GM19467 (cell line): ENCODE data around the gene VPS13C.

Experiments
- ATAC-seq: cut with Tn5 transposase; IDR thresholded peaks from one replicate; pipeline ENCODE4 v1.9.1; 2021; ENCODE audit warnings: mild to moderate bottlenecking, moderate library complexity; ENCODE audit not compliant: unreplicated experiment

Gene VPS13C

DNA sequence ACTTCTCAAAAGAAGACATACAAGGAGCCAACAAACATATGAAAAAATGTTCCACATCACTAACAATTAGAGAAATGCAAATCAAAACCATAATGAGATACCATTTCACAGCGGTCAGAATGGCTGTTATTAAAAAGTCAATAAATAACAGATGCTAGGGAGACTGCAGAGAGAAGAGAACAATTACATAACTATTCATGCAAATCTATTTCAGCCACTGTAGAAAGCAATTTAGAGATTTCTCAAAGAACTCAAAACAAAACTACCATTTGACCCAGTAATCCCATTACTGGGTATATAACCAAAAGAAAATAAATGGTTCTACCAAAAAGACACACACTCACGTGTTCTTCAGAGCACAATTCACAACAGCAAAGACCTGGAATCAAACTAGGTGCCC is 116.3 kb downstream of the VPS13C start:
- no peak for ATAC-seq

DNA sequence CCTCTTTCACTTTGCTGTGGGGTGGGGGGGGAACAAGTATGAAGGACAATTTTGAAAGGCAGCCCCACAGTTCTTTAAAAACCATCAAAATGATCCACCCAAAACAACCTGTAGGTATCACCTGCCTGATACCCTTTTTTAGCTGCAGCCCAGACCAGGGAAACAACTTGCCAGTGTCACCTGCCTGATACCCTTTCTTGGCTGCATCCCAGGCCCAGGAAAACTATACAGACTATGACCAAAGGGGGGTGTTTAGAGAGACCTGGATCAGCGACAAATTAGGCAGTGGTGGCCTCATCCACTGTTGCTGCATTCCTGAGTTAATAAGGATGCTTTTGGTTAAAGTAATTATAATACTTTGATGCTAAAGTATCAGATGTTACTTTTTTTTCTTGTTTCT is 122.0 kb downstream of the VPS13C start:
- no peak for ATAC-seq

DNA sequence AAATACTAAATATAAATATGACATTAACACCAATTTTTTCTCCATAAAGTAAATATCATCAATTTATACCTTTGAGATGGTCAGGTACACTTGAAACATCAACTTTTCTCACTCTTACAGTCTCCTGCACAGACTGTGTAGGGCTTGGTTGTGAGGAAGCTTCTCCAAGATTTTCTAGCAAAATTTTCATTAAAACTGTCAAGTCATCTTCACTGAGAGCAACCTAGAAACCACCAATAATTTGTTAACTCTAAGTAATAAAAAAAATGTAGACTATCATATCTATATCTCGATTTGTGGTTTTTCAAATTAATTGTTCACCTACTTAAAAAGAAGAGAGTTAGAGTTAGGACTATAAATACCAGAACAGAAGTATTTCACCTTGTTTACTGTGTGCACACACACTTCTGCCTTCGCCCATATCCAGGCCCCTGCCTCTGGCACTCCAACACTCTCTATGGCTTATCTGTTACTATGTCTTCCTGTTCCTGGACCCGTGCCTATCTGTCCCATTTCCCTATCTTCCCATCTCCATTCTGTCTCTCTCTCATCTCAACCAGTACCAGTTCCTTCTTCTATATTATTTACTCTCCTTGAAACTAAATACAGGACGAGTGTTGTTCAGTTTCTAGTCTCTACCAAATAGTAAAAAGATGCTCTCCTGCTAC is 123.6 kb downstream of the VPS13C start:
- ATAC-seq = no peak

DNA sequence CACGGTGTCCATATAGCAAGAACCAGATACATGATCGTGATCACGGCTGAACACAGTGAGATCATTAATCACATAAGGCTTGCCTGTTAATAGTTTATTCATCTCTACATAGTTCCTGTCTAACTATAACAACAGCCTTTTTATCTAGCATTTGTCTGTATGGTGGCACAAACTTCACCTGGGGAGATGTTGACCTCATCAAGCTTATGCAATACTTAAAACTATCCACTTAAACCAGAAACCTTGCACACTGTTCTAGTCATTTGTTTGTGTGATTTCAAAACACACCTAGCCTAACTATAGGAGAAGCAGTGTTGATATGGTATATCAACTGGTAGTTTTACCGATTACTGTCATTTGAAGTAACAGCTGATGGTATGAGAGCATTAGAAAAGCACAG is 124.8 kb downstream of the VPS13C start:
- ATAC-seq = no peak

DNA sequence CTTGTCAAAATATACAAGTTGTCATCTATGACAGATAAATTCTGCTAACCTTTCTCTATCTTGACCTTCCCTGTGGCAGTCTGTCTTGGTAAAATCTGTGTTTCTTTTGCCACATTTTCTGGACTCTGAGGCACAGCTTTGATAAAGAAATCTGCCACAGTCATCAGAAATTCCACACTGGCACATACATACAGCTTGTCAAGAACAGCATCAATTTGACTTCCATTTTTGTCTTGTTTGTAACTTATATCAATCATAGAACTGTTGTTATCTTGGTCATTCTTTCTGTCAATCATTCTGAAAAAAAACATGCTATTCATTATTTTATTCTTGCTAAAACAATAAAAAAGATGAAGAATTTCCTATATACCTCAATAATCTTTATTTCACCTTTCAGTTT is 130.8 kb downstream of the VPS13C start:
- ATAC-seq = no peak

DNA sequence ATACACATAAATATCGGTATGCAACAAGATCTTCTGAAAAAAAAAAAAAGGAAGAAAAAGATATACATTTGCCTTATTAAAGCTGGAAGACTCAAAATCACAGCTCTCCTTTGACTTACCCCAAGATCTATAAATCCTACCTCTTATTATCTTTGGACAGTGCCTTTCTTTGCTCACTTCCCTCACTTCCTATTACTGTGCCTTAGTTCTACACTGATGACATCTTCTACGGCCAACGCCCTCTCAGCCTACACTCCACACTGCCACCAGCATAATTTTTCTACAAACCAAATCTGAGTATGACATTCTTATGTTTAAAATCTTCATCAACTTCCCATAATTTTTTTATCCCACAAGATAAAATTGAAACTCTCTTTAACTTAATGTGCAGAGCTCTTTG is 137.1 kb downstream of the VPS13C start:
- no peak for ATAC-seq

DNA sequence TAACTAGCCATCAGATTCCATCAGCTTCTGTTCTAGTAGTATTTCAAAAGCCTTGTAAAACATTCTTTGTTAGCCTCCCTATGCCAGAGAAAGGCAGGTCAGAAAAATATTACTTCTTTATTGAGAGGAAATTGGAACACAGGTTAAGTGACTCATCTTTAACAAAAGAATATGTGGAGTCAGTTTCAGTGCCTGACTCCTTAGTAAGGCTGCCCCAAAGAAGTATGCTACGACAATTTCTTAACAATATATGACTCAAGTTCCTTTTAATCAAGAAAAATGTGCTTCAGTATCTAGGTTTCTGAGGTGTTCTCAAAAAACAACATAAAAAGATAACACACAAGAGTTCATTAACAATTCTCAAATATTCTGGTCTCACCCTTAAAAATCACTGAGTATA is 139.2 kb downstream of the VPS13C start:
- ATAC-seq = no peak

DNA sequence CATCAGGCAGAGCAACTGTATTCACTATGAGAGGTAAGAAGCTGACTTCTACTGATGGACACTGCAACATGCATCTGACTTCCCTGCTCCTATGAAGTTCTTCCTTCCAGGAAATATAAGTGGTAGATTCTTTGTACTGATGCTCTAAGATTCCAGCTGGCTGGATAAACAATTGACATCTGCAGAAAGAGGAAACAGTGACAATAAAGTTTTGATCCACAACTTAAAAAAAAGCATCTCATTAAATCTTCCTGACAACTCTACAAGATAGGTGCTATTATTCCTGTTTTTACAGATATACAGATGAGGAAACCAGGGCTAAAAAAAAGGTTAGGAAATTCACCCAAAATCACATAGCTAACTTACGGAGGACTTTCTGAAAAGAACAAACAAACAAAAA is 142.8 kb downstream of the VPS13C start:
- no peak for ATAC-seq

DNA sequence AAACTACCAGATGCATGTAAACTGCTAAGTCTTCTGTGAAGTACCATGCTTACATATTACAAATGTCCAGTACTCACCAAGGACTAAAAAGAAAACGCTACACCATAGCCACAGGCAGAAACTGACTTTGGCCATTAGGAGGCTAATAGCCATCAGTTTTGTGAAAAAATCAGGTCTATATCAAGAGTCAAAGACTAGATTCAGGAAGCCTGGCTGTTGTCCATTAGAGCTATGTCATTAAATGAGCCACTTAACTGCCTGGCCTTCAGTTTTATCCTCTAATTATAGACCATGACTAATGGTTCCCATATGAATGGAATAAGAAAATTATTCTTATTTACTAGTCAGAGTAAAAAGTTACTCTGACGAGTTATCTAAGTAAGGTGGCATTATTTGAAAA is 144.1 kb downstream of the VPS13C start:
- ATAC-seq = no peak

DNA sequence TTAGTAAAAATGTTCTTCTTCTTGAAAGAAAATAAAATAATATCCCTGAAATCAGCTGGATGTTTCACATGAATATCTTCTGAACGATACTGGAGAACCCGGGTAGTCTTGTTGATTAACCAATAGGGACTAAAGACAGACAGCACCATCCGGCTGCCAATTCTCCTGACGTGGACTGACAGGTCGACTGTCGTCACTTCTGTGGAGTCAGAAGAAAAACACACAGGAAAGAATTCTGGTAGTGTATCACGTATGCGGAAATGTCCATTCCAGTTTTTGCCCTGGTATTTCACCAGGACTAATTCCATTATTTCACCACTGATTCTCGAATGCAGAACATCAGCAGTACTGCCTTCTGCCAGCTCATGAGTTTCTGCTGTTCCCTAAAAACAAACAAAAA is 144.6 kb downstream of the VPS13C start:
- ATAC-seq = no peak

DNA sequence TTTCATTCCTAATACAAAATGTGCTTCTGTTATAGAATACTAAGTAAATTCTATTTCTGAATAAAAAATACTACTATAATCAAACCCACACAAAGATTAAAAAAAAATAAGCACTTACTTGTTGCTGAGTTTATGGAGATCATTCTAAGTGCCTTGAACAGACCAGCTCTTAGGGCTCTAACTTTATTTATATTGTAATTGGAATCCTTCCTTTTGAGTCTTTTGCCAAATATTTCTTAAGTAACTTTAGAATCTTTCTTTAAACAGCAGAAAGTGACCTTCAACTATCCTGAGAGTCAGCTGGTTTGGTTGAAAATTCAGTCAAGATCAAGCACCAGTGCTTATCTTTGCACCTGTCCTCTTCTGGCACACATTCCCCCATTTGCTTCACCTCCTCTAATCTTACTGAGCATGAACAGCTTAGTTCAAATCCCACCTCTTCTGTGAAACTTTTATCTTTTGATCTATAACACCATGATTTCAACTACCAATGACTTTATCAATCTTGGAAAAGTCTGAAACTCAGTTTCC is 149.3 kb downstream of the VPS13C start:
- no peak for ATAC-seq

DNA sequence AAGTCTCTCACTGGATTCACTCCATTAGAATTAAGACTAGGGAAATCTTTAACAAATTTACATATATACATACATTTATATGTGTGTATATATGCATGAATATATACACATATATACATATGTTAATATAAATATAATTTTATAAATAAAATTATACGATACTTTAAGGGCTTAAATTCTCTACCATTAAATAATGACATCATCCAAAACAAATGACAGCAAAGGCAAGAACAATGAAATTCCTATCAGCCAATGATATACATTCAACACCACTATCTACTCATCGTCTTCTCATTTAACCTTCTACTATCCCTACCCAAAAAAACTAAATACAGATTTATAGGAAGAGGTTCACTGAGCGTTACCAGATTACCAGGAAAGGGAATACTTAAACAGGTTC is 152.0 kb downstream of the VPS13C start:
- ATAC-seq = no peak

DNA sequence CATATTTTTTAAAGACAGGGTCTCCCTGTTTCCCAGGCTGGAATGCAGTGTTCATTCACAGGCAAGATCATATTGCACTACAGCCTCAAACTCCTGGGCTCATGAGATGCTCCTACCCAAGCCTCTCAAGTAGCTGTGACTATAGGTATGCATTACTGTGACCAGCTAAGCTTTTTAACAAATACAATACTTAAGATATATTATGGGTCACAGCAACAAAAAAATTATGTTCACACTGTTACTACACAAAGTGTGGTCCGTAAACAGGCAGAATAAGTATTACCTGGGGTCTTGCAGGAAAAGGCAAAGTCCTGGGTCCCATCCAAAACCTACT is 152.5 kb downstream of the VPS13C start:
- ATAC-seq = no peak

DNA sequence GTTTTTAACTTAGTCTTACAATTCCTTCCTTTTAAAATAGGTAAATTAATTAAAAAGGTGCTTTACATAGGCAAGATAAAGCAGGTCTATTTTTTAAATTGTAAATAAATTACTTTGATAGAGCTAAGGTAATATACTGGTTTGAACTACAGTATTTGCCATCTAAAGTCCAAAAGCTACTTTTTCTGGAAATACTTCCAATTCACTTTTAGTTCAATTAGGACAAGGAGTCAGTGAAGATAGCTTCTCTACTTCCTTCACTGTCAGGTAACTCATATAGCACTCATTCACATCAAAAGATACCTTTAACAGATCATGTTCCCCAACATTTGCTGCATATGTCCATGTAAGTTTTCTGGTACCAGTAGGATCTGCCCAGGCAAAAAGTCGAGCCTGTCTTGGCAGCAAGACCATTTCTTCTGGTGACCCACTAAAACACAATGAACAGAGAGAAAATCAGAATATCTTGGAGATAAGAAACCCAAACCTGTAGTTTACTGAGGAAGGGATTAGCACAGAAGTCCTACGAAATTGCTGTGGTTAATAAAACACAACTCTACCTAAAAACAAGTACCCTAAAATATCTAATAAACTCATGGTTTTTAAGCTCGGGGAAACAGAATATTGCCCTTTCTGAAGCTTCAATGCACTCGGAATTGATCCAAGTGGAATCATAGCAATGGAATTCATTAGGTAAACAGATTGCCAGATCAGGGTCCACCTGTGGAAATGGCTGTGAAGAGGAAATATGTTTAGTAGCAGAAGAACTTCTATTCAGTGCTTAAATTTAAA is 153.1 kb downstream of the VPS13C start:
- ATAC-seq = no peak

DNA sequence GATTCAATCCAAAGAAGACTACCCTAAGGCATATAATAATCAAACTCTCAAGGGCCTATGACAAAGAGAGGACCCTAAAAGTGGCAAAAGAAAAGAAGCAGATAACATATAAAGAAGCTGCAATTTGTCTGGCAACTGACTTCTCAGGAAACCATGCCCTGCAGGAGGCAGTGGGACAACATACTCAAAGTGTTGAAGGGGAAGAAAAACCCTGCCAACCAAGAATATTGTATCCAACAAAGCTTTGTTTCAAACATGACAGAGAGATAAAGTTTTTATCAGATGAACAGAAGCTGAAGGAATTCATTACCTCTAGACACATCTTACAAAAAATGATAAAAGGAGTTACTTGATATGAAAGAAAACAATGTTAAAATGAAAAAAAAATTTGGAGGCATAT is 167.1 kb downstream of the VPS13C start:
- ATAC-seq = no peak

DNA sequence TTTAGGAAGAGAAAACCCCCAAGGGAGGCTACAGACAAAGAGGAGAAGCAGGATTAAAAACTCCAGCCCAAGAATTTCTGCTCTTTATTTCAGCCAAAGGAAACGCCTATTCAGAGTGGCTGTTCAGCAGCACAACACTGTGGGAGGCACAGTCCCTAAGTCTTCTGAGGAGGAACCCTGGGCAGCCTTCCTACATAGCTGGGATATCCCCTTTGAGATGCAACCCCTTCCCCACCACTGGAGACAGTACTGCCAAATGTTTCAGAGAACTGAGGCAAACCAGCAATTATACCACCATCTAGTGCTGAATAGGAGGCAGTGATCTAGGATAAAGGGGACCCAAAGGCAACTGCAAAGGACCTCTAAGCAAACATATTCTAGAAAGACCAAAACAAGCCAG is 168.1 kb downstream of the VPS13C start:
- no peak for ATAC-seq

DNA sequence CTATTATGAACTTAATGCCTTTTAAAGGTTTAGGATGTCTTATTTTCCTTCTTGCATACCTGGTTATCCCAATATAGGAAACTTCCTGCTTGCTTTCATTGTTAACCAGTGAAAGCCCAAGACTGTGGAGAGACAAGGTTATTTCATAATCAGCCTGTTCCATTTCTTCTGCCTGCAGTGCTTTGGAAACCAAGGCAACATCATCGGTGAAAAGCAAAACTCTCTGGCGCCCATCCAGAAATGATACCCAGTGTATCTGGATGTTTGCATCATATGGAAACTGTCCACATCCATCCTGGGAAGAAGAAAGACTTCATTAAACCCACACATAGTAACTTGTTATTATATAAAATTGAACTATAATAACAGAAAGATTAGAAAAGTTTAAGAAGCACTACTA is 170.1 kb downstream of the VPS13C start:
- no peak for ATAC-seq

DNA sequence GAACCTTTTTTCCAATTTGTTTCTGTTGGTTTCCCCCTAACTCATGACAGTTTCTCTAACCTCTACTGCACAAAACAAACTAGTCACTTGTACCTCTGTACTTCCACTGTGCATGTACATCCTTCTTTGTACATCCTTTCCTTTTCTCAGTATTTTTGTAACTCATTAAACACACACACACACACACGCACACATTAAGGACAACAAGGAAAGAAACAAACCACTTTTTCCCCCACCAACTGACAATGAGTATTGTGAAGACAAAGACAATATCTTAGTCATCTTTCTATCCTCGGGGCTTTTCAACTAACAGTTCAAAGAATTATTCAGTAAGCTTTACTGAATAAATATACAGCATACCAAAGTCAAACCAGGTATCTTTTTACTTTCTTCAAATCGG is 170.5 kb downstream of the VPS13C start:
- ATAC-seq = no peak

DNA sequence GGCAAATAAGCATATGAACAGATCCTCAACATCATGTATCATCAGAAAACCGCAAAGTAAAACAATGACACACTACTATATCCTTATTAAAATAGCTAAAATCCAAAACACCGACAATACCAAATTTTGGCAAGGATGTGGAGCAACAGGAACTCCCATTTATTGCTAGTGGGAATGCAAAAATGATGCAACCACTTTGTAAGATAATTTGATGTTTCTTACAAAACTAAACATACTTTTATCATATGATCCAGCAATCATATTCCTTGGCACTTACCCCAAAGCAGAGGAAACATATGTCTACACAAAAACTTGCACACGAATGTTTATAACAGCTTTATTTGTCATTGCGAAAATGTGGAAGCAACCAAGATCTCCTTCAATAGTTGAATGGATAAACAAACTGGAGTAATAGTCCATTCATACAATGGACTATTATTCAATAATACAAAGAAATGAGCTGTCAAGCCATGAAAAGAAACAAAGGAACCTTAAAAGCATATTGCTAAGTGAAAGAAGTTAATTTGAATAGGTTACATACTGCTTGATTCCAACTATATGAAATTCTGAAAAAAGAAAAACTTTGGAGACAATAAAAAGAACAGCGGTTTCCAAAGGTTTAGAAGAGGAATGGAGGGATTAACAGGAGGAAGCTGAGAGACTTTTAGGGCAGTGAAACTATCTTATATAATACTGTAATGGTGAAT is 172.0 kb downstream of the VPS13C start:
- no peak for ATAC-seq

DNA sequence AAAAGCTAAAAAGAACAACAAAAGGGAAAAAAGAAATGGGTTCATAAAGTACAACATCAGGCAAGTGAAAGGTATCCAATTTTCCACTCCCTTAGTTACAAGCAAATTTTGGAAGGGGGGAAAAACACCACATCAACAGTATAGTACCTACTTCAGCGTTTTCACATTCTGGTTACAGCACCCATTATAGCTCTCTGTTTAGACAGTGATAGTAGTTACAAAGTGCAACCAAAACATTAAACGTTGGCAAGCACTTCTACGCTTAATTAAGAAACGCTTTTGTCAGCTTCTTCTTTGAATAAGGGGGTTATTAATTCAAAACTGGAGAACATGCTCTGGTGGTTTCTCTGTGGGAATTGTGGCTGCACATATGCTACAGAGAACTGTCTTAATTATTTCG is 180.2 kb downstream of the VPS13C start:
- no peak for ATAC-seq

DNA sequence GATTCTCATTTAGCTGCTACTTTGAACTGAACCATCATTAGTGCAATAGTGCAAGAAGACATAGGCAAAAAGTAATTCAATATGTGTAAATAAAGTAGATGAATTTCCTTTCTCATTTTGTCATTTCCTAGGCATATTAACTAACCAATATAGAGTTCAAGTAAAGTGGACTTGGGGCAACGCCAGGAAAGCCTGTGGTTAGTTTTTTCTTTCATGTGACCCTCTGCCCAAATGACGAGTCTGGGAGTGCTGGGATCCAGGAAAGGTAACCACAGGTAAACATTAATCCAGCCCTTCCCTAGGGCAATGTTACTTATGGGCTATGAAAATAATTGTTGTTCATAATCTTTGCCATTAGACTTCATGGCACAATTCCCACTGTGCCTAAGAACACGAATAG is 181.0 kb downstream of the VPS13C start:
- ATAC-seq = no peak

DNA sequence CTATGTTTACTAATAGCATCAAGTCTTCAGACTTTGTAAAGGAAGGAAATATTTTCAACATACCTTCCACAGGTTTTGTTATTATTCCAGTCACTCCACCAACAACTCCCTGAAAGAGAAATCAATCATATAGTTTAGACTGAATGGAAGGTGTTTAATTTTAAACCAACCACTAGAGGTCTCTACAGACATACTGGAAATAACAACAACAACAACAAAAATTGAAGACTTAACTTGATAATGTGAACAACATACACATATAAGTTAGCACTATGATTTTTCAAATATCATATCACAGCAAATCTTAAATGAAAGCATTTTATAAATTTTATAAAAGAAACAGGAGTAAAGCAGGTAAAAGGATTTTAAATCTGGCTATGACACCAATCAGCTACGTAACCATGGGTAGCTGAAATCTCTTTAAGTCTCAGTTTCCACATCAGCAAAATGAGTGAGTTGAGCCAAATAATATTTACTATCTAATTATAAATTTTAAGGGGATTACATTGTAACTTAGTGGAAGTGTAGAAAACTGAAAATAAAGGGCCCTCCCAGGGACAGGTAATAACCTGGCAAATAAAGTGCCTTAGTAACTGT is 188.2 kb downstream of the VPS13C start:
- ATAC-seq = no peak
